Panc1 (cell line): ENCODE data around the gene TAS1R2.

Source experiments
- CTCF ChIP-seq: fragments of 450-650 bp; IDR thresholded peaks from 2 replicates; pipeline ENCODE4 v1.5.1; 2017; ENCODE audit warnings: mild to moderate bottlenecking
- SIN3A ChIP-seq: IDR thresholded peaks from 2 replicates; pipeline ENCODE4 v1.6.1; 2012; ENCODE audit warnings: low read depth, mild to moderate bottlenecking, low read length, moderate library complexity, borderline replicate concordance; ENCODE audit not compliant: insufficient read depth

GRCh38 chr1:18861082-18861481, 1.6 kb upstream of the TAS1R2 start:
- TF ChIP-seq CTCF (no peak), SIN3A (no peak)
